GM15510 (cell line): ENCODE results near the gene NCOR2.

Source experiments
- POLR2A ChIP-seq: IDR thresholded peaks from 3 replicates; pipeline ENCODE4 v1.6.1; 2011; ENCODE audit warnings: borderline replicate concordance; ENCODE audit not compliant: insufficient read length; ENCODE audit errors: extremely low read depth

The NCOR2 gene

GRCh38 chr12:124566997-124567672 lies at the start of gene NCOR2:
Gene NCOR2 (minus strand): TSS chr12:124567612. CDS start chr12:124495251, 72,361 bp downstream.
- no peak for TF ChIP-seq POLR2A

DNA sequence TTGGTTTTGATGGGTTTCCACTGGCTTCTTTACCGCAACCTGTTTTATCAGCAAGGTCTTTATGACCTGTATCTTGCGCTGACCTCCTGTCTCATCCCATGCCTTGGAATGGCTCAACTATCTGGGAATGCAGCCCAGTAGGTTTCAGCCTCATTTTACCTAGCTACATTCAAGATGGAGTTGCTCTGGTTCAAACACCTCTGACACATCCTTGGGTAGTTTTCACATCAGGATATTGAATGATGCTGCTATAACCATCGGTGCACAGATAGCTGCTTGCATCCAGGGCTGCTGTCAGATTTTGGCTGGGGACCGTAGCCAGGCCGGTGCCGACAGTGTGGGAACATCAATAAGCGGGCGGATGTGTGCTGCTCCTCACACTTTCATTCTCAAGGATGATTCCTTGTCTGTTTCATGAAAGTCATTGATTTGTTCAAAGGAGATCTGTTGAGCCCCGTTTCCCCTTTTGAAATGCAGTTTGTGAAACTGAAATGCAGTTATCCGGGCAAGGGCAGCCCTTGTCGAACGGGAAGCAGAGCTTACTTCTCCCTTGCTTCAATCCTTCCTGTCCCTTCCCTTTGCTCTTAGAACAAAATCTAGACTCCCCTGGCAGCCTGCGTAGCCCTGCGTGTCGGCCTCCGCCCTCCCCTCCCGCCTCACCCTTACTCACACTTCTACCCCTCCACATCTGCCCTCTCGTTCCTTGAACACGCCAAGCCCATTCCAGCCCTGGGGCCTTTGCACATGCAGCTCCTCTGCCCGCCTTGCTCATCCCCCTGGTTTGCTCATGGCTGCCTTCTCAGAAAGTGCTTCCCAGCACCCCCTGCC lies 49.2 kb upstream of the NCOR2 start:
- no peak for TF ChIP-seq POLR2A

DNA sequence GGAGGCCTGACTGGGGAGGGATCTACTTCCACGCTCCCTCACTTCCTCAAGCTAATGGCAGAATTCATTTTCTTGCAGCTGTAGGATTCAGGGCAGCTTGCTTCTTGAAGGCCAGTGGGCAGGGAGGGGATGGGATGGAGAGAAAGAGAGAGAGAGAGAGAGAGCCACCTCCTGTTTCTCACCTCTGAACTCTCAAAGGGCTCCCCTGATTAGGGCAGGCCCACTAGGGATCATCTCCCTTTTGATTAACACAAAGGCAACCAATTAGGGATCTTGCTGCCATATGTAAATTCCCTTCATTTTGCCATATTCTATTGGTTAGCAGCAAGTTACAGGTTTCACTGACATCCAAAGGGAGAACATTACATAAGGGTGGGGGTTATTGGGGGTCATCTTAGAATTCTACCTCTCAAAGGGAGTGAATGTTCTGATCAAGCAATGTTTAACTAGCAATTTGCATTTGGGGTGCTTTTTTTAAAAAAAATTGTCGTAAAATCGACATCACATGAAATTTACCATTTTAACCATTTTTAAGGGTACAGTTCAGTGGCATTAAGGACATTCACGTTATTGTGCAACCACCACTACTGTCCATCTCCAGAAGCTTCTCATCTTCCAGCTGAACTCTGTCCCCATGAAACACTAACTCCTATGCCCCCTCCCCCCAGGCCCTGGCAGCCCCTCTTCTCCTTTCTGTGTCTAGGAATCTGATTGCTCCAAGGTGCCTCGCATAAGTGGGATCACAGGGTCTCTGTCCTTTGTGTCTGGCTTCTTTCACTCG lies 47.3 kb upstream of the NCOR2 start:
- TF ChIP-seq POLR2A = no peak

DNA sequence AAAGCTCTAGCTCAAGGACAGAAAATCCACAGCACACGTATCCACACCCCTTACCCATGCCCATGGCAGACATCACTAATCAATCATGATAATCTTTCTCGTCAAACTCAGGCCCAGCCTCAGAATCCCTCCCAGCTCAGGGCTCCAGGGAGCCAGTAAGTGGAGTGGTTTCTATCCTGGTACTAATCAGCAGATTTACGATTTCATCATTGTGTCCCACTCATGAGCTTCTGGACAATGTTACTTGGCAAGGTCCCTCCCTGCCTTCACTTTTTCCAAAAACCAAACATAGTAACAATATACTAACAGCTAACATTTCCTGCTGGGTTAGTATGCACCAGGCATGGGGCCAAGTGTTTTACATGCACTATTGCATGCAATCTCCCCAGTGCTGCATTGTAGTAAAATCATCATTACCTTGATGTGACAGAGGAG lies 45.8 kb upstream of the NCOR2 start:
- no peak for TF ChIP-seq POLR2A

DNA sequence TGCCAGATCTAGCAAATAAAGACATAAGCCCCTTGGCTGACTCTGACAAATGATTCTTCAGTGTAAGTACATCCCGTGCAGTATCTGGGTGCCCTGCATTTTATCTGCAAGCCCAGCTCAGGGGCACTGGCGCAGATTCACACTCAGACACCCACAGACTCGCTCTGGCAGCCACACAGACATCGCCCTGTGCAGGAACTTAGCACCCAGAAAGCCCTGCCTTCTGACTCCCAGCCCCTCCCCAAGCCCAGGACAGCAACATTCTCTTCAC lies 44.9 kb upstream of the NCOR2 start:
- TF ChIP-seq POLR2A = no peak

GRCh38 chr12:124611559-124612409 lies 44.4 kb upstream of the NCOR2 start:
- TF ChIP-seq POLR2A = no peak

- TF ChIP-seq POLR2A = no peak
Observed at GRCh38 chr12:124610629-124611558, 43.5 kb upstream of the NCOR2 start.

- TF ChIP-seq POLR2A = no peak
Observed at GRCh38 chr12:124610021-124610612, 42.7 kb upstream of the NCOR2 start.

GRCh38 chr12:124609041-124609989 lies 41.9 kb upstream of the NCOR2 start:
- TF ChIP-seq POLR2A = no peak

GRCh38 chr12:124608450-124608870 lies 41.0 kb upstream of the NCOR2 start:
- TF ChIP-seq POLR2A = no peak

DNA sequence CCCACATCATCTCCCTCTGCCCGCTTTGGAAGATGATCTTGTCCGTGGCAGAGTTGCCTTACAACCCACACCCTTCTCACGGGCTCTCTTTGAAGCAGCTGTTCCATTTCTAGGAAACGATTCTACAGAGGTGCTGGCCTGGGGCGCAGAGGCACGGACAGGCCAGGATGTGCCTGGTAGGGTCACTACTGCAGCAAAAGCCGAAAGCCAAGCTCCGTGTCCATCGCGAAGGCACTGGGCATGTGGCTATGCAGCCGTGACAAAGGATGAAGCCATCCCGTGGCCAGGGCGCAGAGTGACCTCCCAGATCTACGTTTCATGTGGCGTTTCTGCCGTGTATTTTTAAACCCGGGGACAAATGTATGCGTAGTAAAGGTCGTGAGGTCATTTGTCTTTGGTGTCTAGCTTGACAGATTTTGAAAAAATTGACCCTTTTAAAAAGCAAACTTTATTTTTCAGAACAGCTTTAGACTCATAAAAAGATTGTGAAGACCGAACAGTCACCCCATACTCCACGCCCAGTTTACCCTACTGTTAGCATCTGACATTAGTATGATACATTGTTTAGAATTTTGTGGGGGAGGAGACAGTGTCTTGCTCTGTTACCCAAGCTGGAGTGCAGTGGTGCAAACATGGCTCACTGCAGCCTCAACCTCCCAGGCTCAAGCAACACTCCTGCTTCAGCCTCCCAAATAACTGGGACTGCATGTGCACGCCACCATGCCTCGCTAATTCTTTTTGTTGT lies 40.4 kb upstream of the NCOR2 start:
- no peak for TF ChIP-seq POLR2A
